Testis (tissue), 3 donors: ENCODE measurements around the gene HMGXB3. TPM values are rescaled to one million over a fixed set of nuclear protein-coding genes. Genes with fewer than 3 reads are reported as not detected.

Source experiments
- DNase-seq: peaks from one replicate; pipeline ENCODE4 v3.0.0-alpha.2; 2019
- H3K27ac ChIP-seq, 2 donors: fragments of 200-600 bp; sonication (generic); one replicate each; pipeline ENCODE4 v1.5.1; 2019
- H3K27me3 ChIP-seq: fragments of 200-600 bp; sonication (generic); one replicate; pipeline ENCODE4 v1.5.1; 2019
- H3K36me3 ChIP-seq: fragments of 200-600 bp; sonication (generic); one replicate; pipeline ENCODE4 v1.5.1; 2017; ENCODE audit warnings: low read depth; ENCODE audit errors: missing control alignments
- H3K4me1 ChIP-seq: fragments of 200-600 bp; sonication (generic); one replicate; pipeline ENCODE4 v1.5.1; 2019
- H3K4me3 ChIP-seq, 2 donors: fragments of 200-600 bp; sonication (generic); one replicate each; pipeline ENCODE4 v1.5.1; 2017 to 2019
- H3K9me3 ChIP-seq: fragments of 200-600 bp; sonication (generic); one replicate; pipeline ENCODE4 v1.5.1; 2017
- POLR2A ChIP-seq: fragments of 450-650 bp; IDR thresholded peaks from one replicate; pipeline ENCODE4 v1.6.1; 2017; ENCODE audit warnings: antibody characterized with exemption, mild to moderate bottlenecking, moderate library complexity
- WGBS, 2 donors: methylation state at CpG; one replicate each; pipeline ENCODE4 v1.1.5; 2018; 5-methylcytosine and 5-hydroxymethylcytosine counted together
- intact Hi-C: fragments of 100-400 bp; cut with DNase I; formaldehyde crosslinking; loops from one replicate; pipeline ENCODE4 v1.15.1; 2023; ENCODE audit warnings: low total_unique reads
- polyA plus RNA-seq: library from polyadenylated mRNA; stranded (reverse); fragments of 350-450 nt; fragmentation: Illumina TruSeq; extraction: RNeasy Lipid Tissue Mini Kit (QIAGEN cat#74804); gene quantifications from one replicate; pipeline ENCODE4 v1.2.3, GENCODE V29; 2014; ENCODE audit warnings: low read depth, low replicate concordance; ENCODE audit not compliant: insufficient read depth
- total RNA-seq, 2 donors: library from RNA; depleted of rRNA; stranded (reverse); fragments of >200 nt; gene quantifications; one replicate each; pipeline ENCODE4 v1.2.3, GENCODE V29; 2016
- TF ChIP-seq, protein P1 (sequence below), 3 experiments: fragments of 450-650 bp in 2 of 3; fragments of 200-600 bp in 1 of 3; sonication (generic) in 1 of 3; IDR thresholded peaks; one replicate each; pipeline ENCODE4 v1.5.1; 2016 to 2019; ENCODE audit warnings: antibody characterized with exemption in 3 of 3, mild to moderate bottlenecking in 2 of 3, moderate library complexity in 1 of 3

Gene HMGXB3
- total and polyA plus RNA-seq, 3 donors from 2014 or later, result 33.5 to 72.5 (median 63.6) TPM

DNA sequence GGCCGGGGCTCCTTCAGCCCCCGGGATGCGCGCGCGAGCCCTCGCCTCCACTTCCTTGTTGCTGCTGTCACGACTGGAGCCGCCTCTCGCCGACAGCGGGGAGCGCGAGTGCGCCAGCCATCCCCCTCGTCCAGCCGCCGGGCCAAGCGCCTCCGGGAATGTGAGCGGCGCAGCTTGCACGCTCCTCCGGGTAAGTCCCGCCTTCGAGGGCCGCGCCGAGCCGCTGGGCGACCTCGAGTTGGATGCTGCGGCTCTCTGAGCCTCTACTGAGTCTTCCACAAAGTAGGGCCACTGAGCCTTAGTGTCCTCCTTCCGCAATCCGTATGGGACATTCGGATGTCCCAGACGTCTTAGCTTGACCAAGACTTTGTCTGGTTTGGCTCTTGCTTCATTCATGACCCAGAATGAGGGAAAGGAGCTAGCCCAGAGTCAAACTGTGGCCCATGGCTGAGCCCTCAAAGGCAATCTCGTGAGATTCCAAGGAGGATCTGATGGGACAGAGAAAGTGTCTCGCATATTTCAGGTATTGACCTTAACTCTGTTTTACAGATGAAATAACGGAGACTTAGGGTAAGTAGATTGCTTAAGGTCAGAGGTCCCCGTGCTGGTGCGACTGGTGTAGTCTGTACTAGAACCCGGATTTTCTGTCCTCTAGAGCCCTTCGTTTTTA, 586 bp downstream of the HMGXB3 start:
- H3K4me1 ChIP-seq, result peaks cover 26% of the 10 kb centered on the region
- WGBS, 2 donors, result 0% methylated on average over 18 to 44 of the region's 44 CpGs
- peak; percentile 37 for DNase-seq

DNA sequence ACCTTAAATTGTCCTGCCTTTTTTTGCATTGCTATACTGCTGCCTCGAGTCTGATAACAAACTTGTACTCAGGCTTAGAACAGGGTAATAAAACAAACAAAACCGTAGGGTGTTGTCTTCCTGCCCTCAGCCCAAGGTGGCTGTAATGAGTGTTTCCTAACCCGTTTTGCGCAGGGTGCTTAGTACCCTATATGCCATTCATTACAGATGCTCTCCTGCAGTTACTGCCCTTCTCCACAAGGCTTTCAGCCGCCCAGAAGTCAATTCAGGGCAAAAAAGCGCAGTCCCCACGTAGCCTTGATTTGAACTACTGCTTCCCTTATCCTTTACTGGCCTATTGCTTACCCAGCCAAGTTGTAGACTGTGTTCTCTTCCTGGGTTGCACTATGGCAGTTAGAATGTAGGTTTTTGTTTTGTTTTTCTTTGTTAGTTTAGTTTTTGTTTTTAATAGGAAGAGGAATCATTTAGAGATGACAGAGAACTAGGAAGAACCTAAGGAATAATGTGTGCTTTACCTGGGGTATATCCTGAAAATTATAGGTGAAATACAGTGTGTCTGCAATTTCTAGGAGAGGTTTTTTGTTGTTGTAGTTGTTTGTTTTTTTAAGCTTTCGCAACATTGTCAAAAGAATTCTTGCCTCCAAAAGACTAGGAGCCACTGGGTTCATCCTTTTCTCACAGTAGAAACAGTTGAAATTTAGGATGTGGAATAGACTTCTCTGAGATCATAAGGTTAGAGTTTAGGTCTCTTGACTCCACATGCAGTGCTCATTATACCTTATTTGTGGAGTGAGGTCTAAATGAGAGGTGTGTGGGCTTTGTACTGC, 1.3 kb downstream of the HMGXB3 start:
- Histone ChIP-seq H3K27ac (peak overlapping the region in 1 of 2 donors; percentile 93), H3K4me1 (peaks cover 26% of the 10 kb centered on the region)

More for the DNA sequence above, 586 bp downstream of the HMGXB3 start:
- no peak for TF ChIP-seq POLR2A
- TF ChIP-seq, protein P1, sequence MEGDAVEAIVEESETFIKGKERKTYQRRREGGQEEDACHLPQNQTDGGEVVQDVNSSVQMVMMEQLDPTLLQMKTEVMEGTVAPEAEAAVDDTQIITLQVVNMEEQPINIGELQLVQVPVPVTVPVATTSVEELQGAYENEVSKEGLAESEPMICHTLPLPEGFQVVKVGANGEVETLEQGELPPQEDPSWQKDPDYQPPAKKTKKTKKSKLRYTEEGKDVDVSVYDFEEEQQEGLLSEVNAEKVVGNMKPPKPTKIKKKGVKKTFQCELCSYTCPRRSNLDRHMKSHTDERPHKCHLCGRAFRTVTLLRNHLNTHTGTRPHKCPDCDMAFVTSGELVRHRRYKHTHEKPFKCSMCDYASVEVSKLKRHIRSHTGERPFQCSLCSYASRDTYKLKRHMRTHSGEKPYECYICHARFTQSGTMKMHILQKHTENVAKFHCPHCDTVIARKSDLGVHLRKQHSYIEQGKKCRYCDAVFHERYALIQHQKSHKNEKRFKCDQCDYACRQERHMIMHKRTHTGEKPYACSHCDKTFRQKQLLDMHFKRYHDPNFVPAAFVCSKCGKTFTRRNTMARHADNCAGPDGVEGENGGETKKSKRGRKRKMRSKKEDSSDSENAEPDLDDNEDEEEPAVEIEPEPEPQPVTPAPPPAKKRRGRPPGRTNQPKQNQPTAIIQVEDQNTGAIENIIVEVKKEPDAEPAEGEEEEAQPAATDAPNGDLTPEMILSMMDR (IDR thresholded peaks at IDR 0.05), result no peak
- Histone ChIP-seq H3K36me3 (no peaks in the 10 kb centered on the region), H3K27ac (peak overlapping the region; percentile 93 to 98), H3K4me3 (peak overlapping the region; percentile 92 to 97), H3K9me3 (no peaks in the 10 kb centered on the region), H3K27me3 (no peaks in the 10 kb centered on the region)
- intact Hi-C loops, result no loop called here

DNA sequence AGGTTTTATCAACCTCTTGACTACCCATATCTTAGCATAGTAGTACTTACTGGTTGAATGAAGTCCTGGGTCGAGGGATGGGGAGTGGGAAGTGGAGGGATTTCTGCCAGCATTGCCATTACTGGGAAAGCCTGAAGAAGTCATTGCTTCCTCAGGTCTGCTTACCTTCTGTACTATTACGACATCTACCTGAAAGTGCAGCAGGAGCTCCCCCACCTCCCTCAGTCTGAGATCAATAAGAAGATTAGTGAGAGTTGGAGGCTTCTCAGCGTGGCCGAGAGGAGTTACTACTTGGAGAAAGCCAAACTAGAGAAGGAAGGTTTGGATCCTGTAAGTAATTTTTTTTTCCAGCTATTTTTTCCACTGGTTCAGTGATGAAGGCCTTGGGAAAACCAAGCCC, 5.8 kb downstream of the HMGXB3 start:
- H3K36me3 ChIP-seq, result no peaks in the 10 kb centered on the region
- DNase-seq, result no peak
- intact Hi-C loops, result no loop called here
- no peak overlapping the region for H3K27ac ChIP-seq
- H3K27me3 ChIP-seq, result no peaks in the 10 kb centered on the region
- peaks cover 17% of the 10 kb centered on the region for H3K4me1 ChIP-seq
- no peak overlapping the region for H3K4me3 ChIP-seq
- 86% methylated on average over 4 of the region's 4 CpGs for WGBS, 2 donors
- TF ChIP-seq, protein P1 (IDR thresholded peaks at IDR 0.05), result no peak
- TF ChIP-seq POLR2A, result no peak
- H3K9me3 ChIP-seq, result no peaks in the 10 kb centered on the region

More for the DNA sequence above, 1.3 kb downstream of the HMGXB3 start:
- peak; percentile 48 for DNase-seq
- intact Hi-C loops, result no loop called here
- WGBS, 2 donors, result 10% methylated on average over 8 of the region's 8 CpGs
- Histone ChIP-seq H3K4me3 (peak overlapping the region; percentile 92 to 97), H3K36me3 (no peaks in the 10 kb centered on the region), H3K27me3 (no peaks in the 10 kb centered on the region), H3K9me3 (no peaks in the 10 kb centered on the region)
- TF ChIP-seq POLR2A, result no peak
- TF ChIP-seq, protein P1 (IDR thresholded peaks at IDR 0.05), result peak; percentile 55 to 69 (median 64)

DNA sequence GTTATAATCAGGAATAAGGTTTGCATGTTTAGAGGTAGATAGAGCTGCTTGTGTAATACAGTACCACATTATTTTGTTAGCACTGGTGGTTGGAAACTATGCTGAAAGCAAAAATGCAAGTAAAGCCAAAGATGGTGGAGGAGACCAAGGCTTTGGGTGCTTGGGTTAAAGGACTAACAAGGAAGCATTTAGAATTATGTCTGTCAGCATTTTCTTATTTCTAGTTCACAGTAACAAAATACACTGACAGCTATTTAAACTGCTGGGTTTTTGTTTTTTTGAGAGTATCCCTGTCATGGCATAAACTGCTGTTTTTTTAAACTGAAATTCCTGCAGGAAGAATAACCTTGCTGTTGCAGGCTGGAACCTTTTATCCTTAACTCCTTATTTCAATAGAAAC, 6.5 kb downstream of the HMGXB3 start:
- Histone ChIP-seq H3K27me3 (no peaks in the 10 kb centered on the region), H3K27ac (no peak overlapping the region), H3K36me3 (no peaks in the 10 kb centered on the region), H3K4me3 (no peak overlapping the region), H3K4me1 (peaks cover 11% of the 10 kb centered on the region), H3K9me3 (no peaks in the 10 kb centered on the region)
- TF ChIP-seq POLR2A, result no peak
- TF ChIP-seq, protein P1 (IDR thresholded peaks at IDR 0.05), result no peak
- intact Hi-C loops, result no loop called here
- no peak for DNase-seq
